RWPE1 (cell line): ENCODE results near the gene DMRT3.

Experiments used
- CTCF ChIA-PET: fragments of 350-600 bp; sonication (Branson Sonifier 250); formaldehyde crosslinking; extraction: SDS; loops from one replicate; lab custom pipeline; 2021; lab: Yijun Ruan, JAX
- POLR2A ChIA-PET: fragments of 400-600 bp; formaldehyde crosslinking; extraction: SDS; loops from one replicate; lab custom pipeline; 2020; ENCODE audit warnings: antibody characterized with exemption; ENCODE audit not compliant: low non-redundant PET; lab: Yijun Ruan, JAX
- DNase-seq: peaks from one replicate; pipeline ENCODE4 v3.0.0; 2012; ENCODE audit warnings: low spot score
- H3K27ac ChIP-seq: fragments of 450-650 bp; 2 replicates; pipeline ENCODE4 v1.5.1; 2017
- CTCF ChIP-seq: fragments of 450-650 bp; conservative IDR thresholded peaks from 2 replicates; pipeline ENCODE4 v1.5.1; 2017; ENCODE audit warnings: low read depth, mild to moderate bottlenecking

DMRT3 gene

GRCh38 chr9:969310-970150 lies 6.9 kb upstream of the DMRT3 start:
- no peak overlapping the region for H3K27ac ChIP-seq
- CTCF ChIA-PET, result no interaction called here
- DNase-seq, result no peak
- TF ChIP-seq CTCF, result no peak
- POLR2A ChIA-PET, result no interaction called here

- no peak for DNase-seq
- CTCF ChIA-PET, result interaction anchor here (0.6 kb wide), 1 partner anchor 1305 kb away, joined by 3 read pairs; no protein-coding TSS in a partner anchor
- no peak for TF ChIP-seq CTCF
- POLR2A ChIA-PET, result no interaction called here
- H3K27ac ChIP-seq, result no peak overlapping the region
These were observed 6.1 kb upstream of the DMRT3 start for GRCh38 chr9:970151-970996.

- CTCF ChIA-PET, result no interaction called here
- POLR2A ChIA-PET, result no interaction called here
- no peak overlapping the region for H3K27ac ChIP-seq
- no peak for TF ChIP-seq CTCF
- peak; percentile 32 for DNase-seq
These were observed 4.5 kb upstream of the DMRT3 start for GRCh38 chr9:971901-972500.

- H3K27ac ChIP-seq, result no peak overlapping the region
- DNase-seq, result no peak
- ChIA-PET CTCF (no interaction called here), POLR2A (no interaction called here)
- TF ChIP-seq CTCF, result no peak
These were observed 3.8 kb upstream of the DMRT3 start for GRCh38 chr9:972501-973294.

GRCh38 chr9:973295-973834 lies 3.1 kb upstream of the DMRT3 start:
- CTCF ChIA-PET, result no interaction called here
- TF ChIP-seq CTCF, result no peak
- H3K27ac ChIP-seq, result no peak overlapping the region
- DNase-seq, result no peak
- POLR2A ChIA-PET, result no interaction called here
